ENCODE measurements around the gene UBTD2.

Gene UBTD2

DNA sequence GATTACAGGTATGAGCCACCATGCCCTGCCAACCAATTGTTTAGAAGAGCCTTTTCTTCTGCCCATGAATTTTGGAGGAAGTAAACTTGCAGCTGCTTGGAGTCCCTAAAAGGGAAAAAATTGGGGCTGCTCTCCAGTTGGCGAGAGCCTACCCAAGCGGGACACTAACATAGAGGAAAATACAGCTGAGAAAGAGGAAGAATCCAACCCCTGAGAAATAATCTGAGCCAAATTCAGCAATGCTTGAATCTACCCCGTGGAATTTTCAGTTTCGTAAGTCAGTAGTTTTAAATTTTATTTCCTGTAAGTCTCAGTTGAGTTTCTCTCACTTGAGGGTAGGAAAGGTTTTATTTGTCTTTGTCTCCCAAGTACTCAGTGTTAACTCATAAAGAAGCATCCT is 30.4 kb upstream of the UBTD2 start:
- H3K9ac ChIP-seq (ENCODE audit: insufficient read length), result no peak overlapping the region
- TF ChIP-seq POLR2AphosphoS5 (IDR thresholded peaks at IDR 0.05; ENCODE audit: borderline replicate concordance, low read depth, low read length) (no peak), EZH2 (IDR thresholded peaks at IDR 0.05) (no peak), FOXP2 (optimal IDR thresholded peaks at IDR 0.05; ENCODE audit: control extremely low read depth, extremely low read length, insufficient read depth) (no peak)
- no peaks in the 10 kb centered on the region for H3K36me3 ChIP-seq (ENCODE audit: insufficient read depth, low read length)
- no peak overlapping the region for H3K27ac ChIP-seq
- H3K9me3 ChIP-seq (ENCODE audit: low read depth, low read length), result no peaks in the 10 kb centered on the region
- no peak overlapping the region for H3K4me3 ChIP-seq
- no peak for DNase-seq (ENCODE audit: low read depth, low spot score)

DNA sequence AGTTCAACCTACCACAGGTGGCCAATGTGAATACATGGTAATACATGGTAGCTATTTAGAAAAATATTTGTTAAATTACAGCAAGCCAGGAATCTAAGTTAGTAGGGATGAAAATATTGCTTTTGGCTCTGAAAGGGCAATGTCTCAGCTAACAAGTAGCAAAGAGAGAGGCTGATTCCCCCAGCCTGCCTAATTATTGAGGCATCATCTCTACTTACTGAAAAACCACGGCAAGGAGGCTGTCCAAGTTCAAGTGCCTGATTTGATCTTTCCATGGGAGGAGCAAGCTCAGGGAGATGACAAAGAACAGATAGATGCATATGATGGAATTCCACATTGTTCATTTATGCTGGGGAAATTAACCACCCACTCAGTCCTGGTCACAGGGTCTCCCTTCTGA is 28.7 kb upstream of the UBTD2 start:
- Histone ChIP-seq H3K4me3 (no peak overlapping the region), H3K27ac (no peak overlapping the region), H3K9me3 (ENCODE audit: low read depth, low read length) (no peaks in the 10 kb centered on the region), H3K9ac (ENCODE audit: insufficient read length) (no peak overlapping the region), H3K36me3 (ENCODE audit: insufficient read depth, low read length) (no peaks in the 10 kb centered on the region)
- TF ChIP-seq FOXP2 (optimal IDR thresholded peaks at IDR 0.05; ENCODE audit: control extremely low read depth, extremely low read length, insufficient read depth) (no peak), EZH2 (IDR thresholded peaks at IDR 0.05) (no peak), POLR2AphosphoS5 (IDR thresholded peaks at IDR 0.05; ENCODE audit: borderline replicate concordance, low read depth, low read length) (no peak)
- no peak for DNase-seq (ENCODE audit: low read depth, low spot score)

DNA sequence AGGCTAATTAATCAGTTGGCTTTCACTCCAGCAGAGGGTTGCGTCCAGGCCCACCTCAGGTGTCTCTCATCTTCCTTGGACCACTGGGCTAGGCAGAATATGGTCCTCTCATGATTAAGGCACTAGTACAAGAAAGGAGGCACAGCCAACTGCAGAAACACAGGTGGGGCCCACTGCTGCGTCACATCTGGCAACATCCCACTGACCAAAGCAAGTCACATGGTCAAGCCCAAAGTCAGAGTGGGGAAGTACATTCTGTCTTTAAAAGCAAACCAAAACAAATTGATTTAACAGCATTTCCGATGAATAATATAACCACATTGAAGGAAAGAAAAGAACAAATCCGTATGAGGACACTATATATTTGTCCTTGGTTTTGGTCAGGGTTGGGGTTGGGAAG is 28.0 kb upstream of the UBTD2 start:
- no peak overlapping the region for H3K4me3 ChIP-seq

DNA sequence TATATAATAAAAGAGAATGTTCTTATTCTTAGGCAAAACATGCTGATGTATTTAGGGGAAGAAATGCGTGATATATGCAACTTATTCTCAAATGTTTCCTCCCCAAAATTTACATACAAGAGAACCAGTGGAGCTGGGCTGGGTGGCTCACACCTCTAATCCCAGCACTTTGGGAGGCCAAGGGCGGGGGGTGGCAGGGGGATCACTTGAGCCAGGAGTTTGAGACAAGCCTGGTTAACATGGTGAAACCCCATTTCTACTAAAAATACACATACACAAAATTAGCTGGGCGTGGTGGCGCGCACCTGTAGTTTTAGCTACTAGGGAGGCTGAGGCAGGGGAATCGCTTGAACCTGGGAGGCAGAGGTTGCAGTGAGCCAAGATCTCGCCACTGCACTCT is 27.5 kb upstream of the UBTD2 start:
- H3K36me3 ChIP-seq (ENCODE audit: insufficient read depth, low read length), result no peaks in the 10 kb centered on the region
- no peak for DNase-seq (ENCODE audit: low read depth, low spot score)

More for the DNA sequence above, 28.0 kb upstream of the UBTD2 start:
- no peaks in the 10 kb centered on the region for H3K36me3 ChIP-seq (ENCODE audit: insufficient read depth, low read length)
- no peak overlapping the region for H3K9ac ChIP-seq (ENCODE audit: insufficient read length)
- TF ChIP-seq EZH2 (IDR thresholded peaks at IDR 0.05) (no peak), POLR2AphosphoS5 (IDR thresholded peaks at IDR 0.05; ENCODE audit: borderline replicate concordance, low read depth, low read length) (no peak), FOXP2 (optimal IDR thresholded peaks at IDR 0.05; ENCODE audit: control extremely low read depth, extremely low read length, insufficient read depth) (no peak)
- no peak for DNase-seq (ENCODE audit: low read depth, low spot score)
- no peaks in the 10 kb centered on the region for H3K9me3 ChIP-seq (ENCODE audit: low read depth, low read length)
- no peak overlapping the region for H3K27ac ChIP-seq

DNA sequence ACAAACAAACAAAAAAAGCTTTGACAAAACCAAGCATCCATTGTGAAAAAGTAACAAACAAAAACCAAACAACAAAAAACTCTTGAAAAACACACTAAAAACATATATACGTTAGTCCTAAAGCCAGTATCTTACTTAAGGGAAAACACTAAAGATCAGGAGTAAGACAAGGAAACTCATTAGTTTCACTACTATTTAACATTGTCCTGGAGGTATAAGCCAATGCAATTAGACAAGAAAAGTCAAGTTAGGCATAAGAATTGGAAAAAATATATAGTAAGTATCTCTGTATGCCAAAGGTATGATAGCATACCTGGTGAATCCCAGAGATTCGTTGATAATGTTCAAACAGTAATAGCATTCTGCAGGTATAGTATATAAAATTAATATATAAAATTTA is 21.8 kb upstream of the UBTD2 start:
- no peaks in the 10 kb centered on the region for H3K9me3 ChIP-seq (ENCODE audit: low read depth, low read length)
- no peak for DNase-seq (ENCODE audit: low read depth, low spot score)
- H3K4me3 ChIP-seq, result no peak overlapping the region
- H3K27ac ChIP-seq, result no peak overlapping the region
- no peaks in the 10 kb centered on the region for H3K36me3 ChIP-seq (ENCODE audit: insufficient read depth, low read length)
- H3K9ac ChIP-seq (ENCODE audit: insufficient read length), result no peak overlapping the region
- no peak for TF ChIP-seq FOXP2 (optimal IDR thresholded peaks at IDR 0.05; ENCODE audit: control extremely low read depth, extremely low read length, insufficient read depth)

More for the DNA sequence above, 27.5 kb upstream of the UBTD2 start:
- Histone ChIP-seq H3K9me3 (ENCODE audit: low read depth, low read length) (no peaks in the 10 kb centered on the region), H3K4me3 (no peak overlapping the region), H3K27ac (no peak overlapping the region), H3K9ac (ENCODE audit: insufficient read length) (no peak overlapping the region)
- TF ChIP-seq POLR2AphosphoS5 (IDR thresholded peaks at IDR 0.05; ENCODE audit: borderline replicate concordance, low read depth, low read length), result no peak
- TF ChIP-seq FOXP2 (optimal IDR thresholded peaks at IDR 0.05; ENCODE audit: control extremely low read depth, extremely low read length, insufficient read depth), result no peak
- no peak for TF ChIP-seq EZH2 (IDR thresholded peaks at IDR 0.05)

DNA sequence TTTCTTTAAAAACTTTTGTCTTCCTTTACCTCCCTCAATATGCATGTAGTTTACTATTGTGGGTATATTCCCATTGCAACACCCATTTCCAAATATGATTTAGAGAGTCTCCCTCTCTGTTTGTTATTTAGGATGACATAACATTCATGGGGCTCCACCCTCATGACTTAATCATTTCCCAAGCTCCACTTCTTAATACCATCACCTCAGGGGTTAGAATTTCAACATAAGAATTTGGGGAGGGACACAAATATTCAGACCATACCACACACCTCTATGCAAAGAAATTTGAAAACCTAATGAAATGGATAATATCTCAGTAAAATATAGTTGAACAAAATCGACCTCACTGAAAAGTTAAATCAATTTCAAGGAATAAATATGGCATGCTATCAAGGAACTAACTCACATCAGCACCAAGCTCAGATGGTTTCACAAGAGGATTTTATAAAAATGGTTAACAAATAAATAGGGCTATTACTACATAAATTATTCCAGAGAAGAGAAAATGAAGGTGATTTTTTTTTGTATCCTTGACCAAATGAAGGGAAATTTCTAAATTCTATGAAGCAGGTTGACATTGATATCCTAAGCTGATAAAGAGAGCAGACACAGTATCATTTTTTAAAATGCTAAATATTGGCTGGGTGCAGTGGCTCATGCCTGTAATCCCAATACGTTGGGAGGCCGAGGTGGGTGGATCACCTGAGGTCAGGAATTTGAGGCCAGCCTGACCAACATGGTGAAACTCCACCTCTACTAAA is 20.2 kb upstream of the UBTD2 start:
- TF ChIP-seq POLR2AphosphoS5 (IDR thresholded peaks at IDR 0.05; ENCODE audit: borderline replicate concordance, low read depth, low read length) (no peak), FOXP2 (optimal IDR thresholded peaks at IDR 0.05; ENCODE audit: control extremely low read depth, extremely low read length, insufficient read depth) (no peak), EZH2 (IDR thresholded peaks at IDR 0.05) (no peak)

DNA sequence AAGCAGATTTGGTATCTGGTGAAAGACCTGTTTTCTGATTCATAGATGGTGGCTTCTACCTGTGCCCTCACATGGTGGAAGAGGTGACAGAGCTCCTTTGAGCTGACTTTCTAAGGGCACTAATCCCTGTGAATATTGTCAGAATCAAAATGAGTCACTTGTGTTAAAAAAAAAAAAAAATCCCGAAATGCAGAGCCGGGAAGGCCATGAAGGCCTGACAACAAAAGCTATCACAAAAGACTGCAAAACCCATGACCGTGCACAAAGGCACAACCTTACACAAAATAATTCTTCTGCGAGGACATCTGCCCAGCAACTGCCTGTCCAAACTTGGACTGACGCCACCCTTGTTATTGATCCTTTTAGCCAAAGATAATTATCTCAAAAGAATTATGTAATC is 19.6 kb upstream of the UBTD2 start:
- Histone ChIP-seq H3K9ac (ENCODE audit: insufficient read length) (no peak overlapping the region), H3K36me3 (ENCODE audit: insufficient read depth, low read length) (no peaks in the 10 kb centered on the region), H3K4me3 (no peak overlapping the region), H3K27ac (peak overlapping the region; percentile 53; the same call in 1 of the 2 replicates), H3K9me3 (ENCODE audit: low read depth, low read length) (no peaks in the 10 kb centered on the region)
- DNase-seq (ENCODE audit: low read depth, low spot score), result no peak
- TF ChIP-seq EZH2 (IDR thresholded peaks at IDR 0.05) (no peak), POLR2AphosphoS5 (IDR thresholded peaks at IDR 0.05; ENCODE audit: borderline replicate concordance, low read depth, low read length) (no peak), FOXP2 (optimal IDR thresholded peaks at IDR 0.05; ENCODE audit: control extremely low read depth, extremely low read length, insufficient read depth) (no peak)

More for the DNA sequence above, 20.2 kb upstream of the UBTD2 start:
- H3K4me3 ChIP-seq, result no peak overlapping the region
- no peak for DNase-seq (ENCODE audit: low read depth, low spot score)
- H3K9me3 ChIP-seq (ENCODE audit: low read depth, low read length), result no peaks in the 10 kb centered on the region
- no peak overlapping the region for H3K27ac ChIP-seq
- H3K9ac ChIP-seq (ENCODE audit: insufficient read length), result no peak overlapping the region
- no peaks in the 10 kb centered on the region for H3K36me3 ChIP-seq (ENCODE audit: insufficient read depth, low read length)

DNA sequence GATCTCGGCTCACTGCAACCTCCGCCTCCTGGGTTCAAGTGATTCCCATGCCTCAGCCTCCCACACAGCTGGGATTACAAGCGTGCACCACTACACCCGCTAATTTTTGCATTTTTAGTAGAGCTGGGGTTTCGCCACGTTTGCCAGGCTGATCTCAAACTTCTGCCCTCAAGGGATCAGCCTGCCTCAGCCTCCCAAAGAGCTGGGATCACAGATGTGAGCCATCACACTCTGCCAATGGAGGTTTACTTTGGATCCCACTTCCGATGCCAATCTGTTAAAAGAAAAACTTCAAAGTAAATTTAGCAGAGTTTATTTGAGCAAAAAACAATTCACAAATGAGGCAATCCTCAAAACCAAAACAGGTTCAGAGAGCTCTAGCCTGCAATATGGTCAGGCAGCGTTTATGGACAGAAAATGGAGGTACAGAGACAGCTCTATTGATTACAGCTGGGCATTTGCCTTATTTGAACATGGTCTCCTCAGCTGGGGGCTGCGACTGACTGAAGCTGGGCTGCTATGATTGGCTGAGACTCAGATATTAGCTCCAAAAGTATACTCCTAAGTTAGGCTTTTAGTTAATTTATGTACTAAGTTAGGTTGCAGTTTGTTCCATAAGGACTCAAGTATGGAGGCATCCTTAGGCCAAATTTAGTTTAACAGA is 18.6 kb upstream of the UBTD2 start:
- no peak overlapping the region for H3K4me3 ChIP-seq
- no peak for TF ChIP-seq POLR2AphosphoS5 (IDR thresholded peaks at IDR 0.05; ENCODE audit: borderline replicate concordance, low read depth, low read length)
- no peak for TF ChIP-seq EZH2 (IDR thresholded peaks at IDR 0.05)
- no peak for TF ChIP-seq FOXP2 (optimal IDR thresholded peaks at IDR 0.05; ENCODE audit: control extremely low read depth, extremely low read length, insufficient read depth)
- H3K36me3 ChIP-seq (ENCODE audit: insufficient read depth, low read length), result no peaks in the 10 kb centered on the region
- no peak for DNase-seq (ENCODE audit: low read depth, low spot score)
- H3K9me3 ChIP-seq (ENCODE audit: low read depth, low read length), result no peaks in the 10 kb centered on the region
- 0 out of 2 replicates have a peak overlapping the region, but pooled peaks have one; percentile 53 for H3K27ac ChIP-seq
- H3K9ac ChIP-seq (ENCODE audit: insufficient read length), result no peak overlapping the region
